ENCODE measurements around the gene ZMIZ1. TPM values are rescaled to one million over a fixed set of nuclear protein-coding genes. Genes with fewer than 3 reads are reported as not detected.

ZMIZ1 gene
- total RNA-seq, 1 experiment from 2014 or later: 23.5 TPM

DNA sequence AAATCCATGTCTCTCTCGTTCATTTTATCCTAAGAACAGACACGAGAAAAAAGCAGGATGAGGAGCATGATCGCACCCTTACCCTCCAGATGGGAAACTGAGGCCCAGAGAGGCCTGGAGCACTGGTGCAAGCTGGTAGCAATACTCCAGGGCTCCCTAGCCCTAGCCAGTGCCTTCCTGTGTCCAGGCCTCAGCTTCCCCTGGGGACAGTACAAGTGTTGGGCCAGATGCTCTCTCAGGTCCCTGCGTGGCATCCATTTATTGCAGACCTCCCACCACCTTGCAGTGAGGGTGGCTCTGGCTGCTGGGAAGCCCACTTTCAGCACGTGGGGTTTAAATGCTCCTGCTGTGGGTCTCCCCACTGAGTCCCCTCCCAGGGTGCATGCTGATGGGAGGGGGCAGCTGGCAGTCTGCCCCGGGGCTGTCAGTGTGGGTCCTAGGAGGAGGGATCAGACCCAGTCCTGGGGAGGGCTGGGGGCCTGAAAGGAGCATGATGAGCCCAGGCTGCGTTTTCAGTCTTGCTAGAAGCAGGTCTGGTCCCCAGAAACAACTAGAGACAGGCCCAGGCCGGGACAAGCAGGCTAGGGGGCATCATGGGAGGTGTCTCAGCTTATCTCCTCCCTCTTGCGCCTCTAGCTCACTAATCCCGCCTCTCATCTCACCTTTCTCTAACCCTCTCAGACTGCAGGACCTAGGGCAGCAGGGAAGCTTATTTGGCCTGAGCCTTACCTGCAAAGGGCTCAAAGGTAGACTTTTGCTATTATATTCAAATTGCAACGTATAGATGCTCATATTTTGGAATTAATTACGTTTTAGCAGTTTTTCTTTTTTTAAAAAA, 277.8 kb downstream of the ZMIZ1 start:
- Mint-ChIP-seq H3K9me3 (ENCODE audit: low read depth, unreplicated experiment) (no peaks in the 10 kb centered on the region), H3K27me3 (ENCODE audit: unreplicated experiment) (no peaks in the 10 kb centered on the region), H3K4me1 (ENCODE audit: low read depth, unreplicated experiment) (no peaks in the 10 kb centered on the region), H3K36me3 (ENCODE audit: insufficient read depth, unreplicated experiment) (peaks cover 33% of the 10 kb centered on the region), H3K27ac (ENCODE audit: unreplicated experiment) (no peak overlapping the region), H3K4me3 (ENCODE audit: low read depth, unreplicated experiment) (peak overlapping the region; percentile 92)
- TF ChIP-seq, protein P1, sequence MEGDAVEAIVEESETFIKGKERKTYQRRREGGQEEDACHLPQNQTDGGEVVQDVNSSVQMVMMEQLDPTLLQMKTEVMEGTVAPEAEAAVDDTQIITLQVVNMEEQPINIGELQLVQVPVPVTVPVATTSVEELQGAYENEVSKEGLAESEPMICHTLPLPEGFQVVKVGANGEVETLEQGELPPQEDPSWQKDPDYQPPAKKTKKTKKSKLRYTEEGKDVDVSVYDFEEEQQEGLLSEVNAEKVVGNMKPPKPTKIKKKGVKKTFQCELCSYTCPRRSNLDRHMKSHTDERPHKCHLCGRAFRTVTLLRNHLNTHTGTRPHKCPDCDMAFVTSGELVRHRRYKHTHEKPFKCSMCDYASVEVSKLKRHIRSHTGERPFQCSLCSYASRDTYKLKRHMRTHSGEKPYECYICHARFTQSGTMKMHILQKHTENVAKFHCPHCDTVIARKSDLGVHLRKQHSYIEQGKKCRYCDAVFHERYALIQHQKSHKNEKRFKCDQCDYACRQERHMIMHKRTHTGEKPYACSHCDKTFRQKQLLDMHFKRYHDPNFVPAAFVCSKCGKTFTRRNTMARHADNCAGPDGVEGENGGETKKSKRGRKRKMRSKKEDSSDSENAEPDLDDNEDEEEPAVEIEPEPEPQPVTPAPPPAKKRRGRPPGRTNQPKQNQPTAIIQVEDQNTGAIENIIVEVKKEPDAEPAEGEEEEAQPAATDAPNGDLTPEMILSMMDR (IDR thresholded peaks at IDR 0.05; ENCODE audit: unreplicated experiment): no peak
- no peak for DNase-seq
- intact Hi-C loops (cut with micrococcal nuclease; ENCODE audit: unreplicated experiment): no loop called here
- BruUV-seq (replicated peaks): TSS peak; percentile 63
- CTCF ChIA-PET: interaction anchor here (0.5 kb wide), 1 partner anchor 20 kb away, joined by 3 read pairs; no protein-coding TSS in a partner anchor

DNA sequence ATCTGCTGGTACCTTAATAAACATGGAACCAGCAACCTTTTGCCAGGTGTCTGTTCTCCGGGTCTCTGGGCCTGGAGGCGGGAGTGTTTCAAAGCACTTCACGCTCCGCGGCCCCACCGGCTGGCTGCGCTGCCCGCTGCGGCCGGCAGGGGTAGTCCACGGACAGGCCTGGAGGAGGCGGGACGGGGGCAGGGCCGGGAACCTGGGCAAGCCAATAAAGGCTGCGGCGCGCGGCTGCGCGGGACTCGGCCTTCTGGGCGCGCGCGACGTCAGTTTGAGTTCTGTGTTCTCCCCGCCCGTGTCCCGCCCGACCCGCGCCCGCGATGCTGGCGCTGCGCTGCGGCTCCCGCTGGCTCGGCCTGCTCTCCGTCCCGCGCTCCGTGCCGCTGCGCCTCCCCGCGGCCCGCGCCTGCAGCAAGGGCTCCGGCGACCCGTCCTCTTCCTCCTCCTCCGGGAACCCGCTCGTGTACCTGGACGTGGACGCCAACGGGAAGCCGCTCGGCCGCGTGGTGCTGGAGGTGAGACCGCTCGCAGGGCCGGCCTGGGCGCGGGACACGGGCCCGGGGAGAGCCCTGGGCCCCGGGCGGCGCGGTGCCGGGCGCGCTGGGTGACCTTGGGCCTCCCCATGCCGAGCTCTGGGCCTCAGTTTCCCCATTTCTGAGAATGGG, 278.6 kb downstream of the ZMIZ1 start, which contains the start of gene PPIF:
TSS of gene PPIF (plus strand) at position 244 of the 668 bp plus-strand sequence. CDS start at position 324, 80 bp downstream.
- Mint-ChIP-seq H3K27me3 (ENCODE audit: unreplicated experiment) (no peaks in the 10 kb centered on the region), H3K9me3 (ENCODE audit: low read depth, unreplicated experiment) (no peaks in the 10 kb centered on the region), H3K4me1 (ENCODE audit: low read depth, unreplicated experiment) (no peaks in the 10 kb centered on the region), H3K4me3 (ENCODE audit: low read depth, unreplicated experiment) (peak within 1 kb of the TSS; percentile 92), H3K27ac (ENCODE audit: unreplicated experiment) (peak within 1 kb of the TSS; percentile 68), H3K36me3 (ENCODE audit: insufficient read depth, unreplicated experiment) (peaks cover 35% of the 10 kb centered on the region)
- BruUV-seq (replicated peaks): no TSS peak
- TF ChIP-seq, protein P1 (IDR thresholded peaks at IDR 0.05; ENCODE audit: unreplicated experiment): peak; percentile 97
- intact Hi-C loops (cut with micrococcal nuclease; ENCODE audit: unreplicated experiment): no loop called here
- CTCF ChIA-PET: interaction anchor here (0.5 kb wide), 1 partner anchor 20 kb away, joined by 3 read pairs; no protein-coding TSS in a partner anchor
- peak; percentile 97 for DNase-seq

DNA sequence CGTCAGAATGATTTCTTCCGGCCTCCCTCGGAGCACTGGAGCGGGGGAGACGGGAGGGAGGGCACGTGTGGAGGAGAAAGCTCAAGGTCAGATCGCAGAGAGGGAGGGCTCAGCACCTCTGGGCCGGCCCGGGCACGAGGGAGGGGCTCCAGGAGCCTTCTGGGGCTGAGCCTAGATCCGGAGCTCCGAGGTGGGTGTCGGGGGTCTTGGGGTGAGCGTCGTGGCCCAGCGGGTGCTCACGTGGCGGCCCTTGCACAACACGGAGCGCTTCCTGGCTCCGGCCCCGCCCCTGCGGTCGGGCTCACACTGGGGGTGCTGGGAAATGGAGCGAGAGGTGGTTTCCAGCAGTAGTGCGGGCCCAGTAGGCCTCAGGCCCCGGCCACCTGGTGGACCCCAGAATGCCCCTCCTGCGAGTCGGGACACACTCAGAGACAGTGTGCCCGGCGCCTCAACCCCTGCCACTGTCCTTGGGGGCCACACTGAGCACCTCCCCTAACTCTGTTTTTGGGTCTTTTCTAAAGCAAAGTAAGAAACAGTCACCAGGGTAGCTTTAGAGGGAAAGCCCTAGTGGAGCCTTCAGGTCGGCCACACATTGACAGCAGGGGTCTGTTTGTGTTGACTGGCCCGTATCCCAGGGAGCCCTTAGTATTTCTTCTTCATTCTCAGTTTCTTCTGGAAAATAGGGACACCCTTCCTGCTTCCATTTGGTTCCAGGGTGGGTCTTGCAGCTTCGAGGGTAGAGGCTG, 279.3 kb downstream of the ZMIZ1 start:
- Mint-ChIP-seq H3K27me3 (ENCODE audit: unreplicated experiment) (no peaks in the 10 kb centered on the region), H3K36me3 (ENCODE audit: insufficient read depth, unreplicated experiment) (peaks cover 35% of the 10 kb centered on the region), H3K4me3 (ENCODE audit: low read depth, unreplicated experiment) (peak overlapping the region; percentile 92), H3K9me3 (ENCODE audit: low read depth, unreplicated experiment) (no peaks in the 10 kb centered on the region), H3K4me1 (ENCODE audit: low read depth, unreplicated experiment) (no peaks in the 10 kb centered on the region), H3K27ac (ENCODE audit: unreplicated experiment) (peak overlapping the region; percentile 68)
- CTCF ChIA-PET: no interaction called here
- peak; percentile 78 for DNase-seq
- intact Hi-C loops (cut with micrococcal nuclease; ENCODE audit: unreplicated experiment): no loop called here
- TSS peak; percentile 32 for BruUV-seq (replicated peaks)
- TF ChIP-seq, protein P1 (IDR thresholded peaks at IDR 0.05; ENCODE audit: unreplicated experiment): no peak

DNA sequence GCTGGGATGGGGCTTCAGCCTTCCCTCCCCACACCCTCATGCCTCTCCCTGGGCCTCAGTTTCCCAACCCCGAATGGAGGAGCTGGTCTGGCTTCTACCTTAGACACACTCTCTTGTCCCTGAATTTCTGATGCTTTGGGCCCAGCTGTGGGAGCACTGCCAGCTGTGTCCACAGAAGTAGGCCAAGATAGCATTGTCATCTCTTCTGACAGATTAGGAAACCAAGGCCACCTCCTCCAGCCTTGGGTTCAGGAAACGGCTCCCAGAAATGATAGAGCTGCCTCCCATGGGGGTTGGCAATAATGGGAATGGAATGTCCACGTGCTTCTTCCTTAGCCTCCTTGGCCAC, 279.8 kb downstream of the ZMIZ1 start:
- no peaks in the 10 kb centered on the region for H3K4me1 Mint-ChIP-seq (ENCODE audit: low read depth, unreplicated experiment)
- H3K27me3 Mint-ChIP-seq (ENCODE audit: unreplicated experiment): no peaks in the 10 kb centered on the region
- CTCF ChIA-PET: no interaction called here
- H3K27ac Mint-ChIP-seq (ENCODE audit: unreplicated experiment): peak overlapping the region; percentile 68
- peaks cover 38% of the 10 kb centered on the region for H3K36me3 Mint-ChIP-seq (ENCODE audit: insufficient read depth, unreplicated experiment)
- H3K4me3 Mint-ChIP-seq (ENCODE audit: low read depth, unreplicated experiment): peak overlapping the region; percentile 92
- DNase-seq: no peak
- TF ChIP-seq, protein P1 (IDR thresholded peaks at IDR 0.05; ENCODE audit: unreplicated experiment): no peak
- intact Hi-C loops (cut with micrococcal nuclease; ENCODE audit: unreplicated experiment): no loop called here
- H3K9me3 Mint-ChIP-seq (ENCODE audit: low read depth, unreplicated experiment): no peaks in the 10 kb centered on the region
- no TSS peak for BruUV-seq (replicated peaks)

All from Calu3 (cell line).